DOHH2 (cell line): ENCODE data around the gene CAMK1G.

ENCODE experiments used
- H3F3A ChIP-seq: fragments of 200-600 bp; sonication (generic), shearing (Covaris generic); 2 replicates; pipeline ENCODE4 v1.6.0; 2016; ENCODE audit warnings: antibody characterized with exemption, mild to moderate bottlenecking; ENCODE audit not compliant: control insufficient read depth, insufficient read depth
- H3K27ac ChIP-seq: fragments of 200-600 bp; sonication (generic); 2 replicates; pipeline ENCODE4 v1.5.1; 2014; ENCODE audit warnings: low read depth, mild to moderate bottlenecking, low read length, moderate library complexity
- H3K27me3 ChIP-seq: fragments of 200-600 bp; sonication (generic); 2 replicates; pipeline ENCODE4 v1.6.1; 2014; ENCODE audit warnings: mild to moderate bottlenecking, low read length, mixed read lengths; ENCODE audit not compliant: control insufficient read depth
- H3K36me3 ChIP-seq: fragments of 200-600 bp; sonication (generic); 2 replicates; pipeline ENCODE4 v1.6.1; 2014; ENCODE audit warnings: mild to moderate bottlenecking, low read length, moderate library complexity, mixed read lengths; ENCODE audit not compliant: control insufficient read depth
- H3K4me1 ChIP-seq: fragments of 200-600 bp; sonication (generic); 2 replicates; pipeline ENCODE4 v1.6.1; 2014; ENCODE audit warnings: mild to moderate bottlenecking, low read length, mixed read lengths; ENCODE audit not compliant: control insufficient read depth
- H3K4me2 ChIP-seq: fragments of 200-600 bp; sonication (generic); 2 replicates; pipeline ENCODE4 v1.6.0; 2014; ENCODE audit warnings: mild to moderate bottlenecking, low read length, moderate library complexity
- H3K4me3 ChIP-seq: fragments of 200-600 bp; sonication (generic); 2 replicates; pipeline ENCODE4 v1.5.1; 2014; ENCODE audit warnings: mild to moderate bottlenecking, low read length, mixed read lengths
- H3K79me2 ChIP-seq: fragments of 200-600 bp; sonication (generic); 2 replicates; pipeline ENCODE4 v1.6.1; 2014; ENCODE audit warnings: mild to moderate bottlenecking, low read length, mixed read lengths; ENCODE audit not compliant: control insufficient read depth
- H3K9me2 ChIP-seq: fragments of 200-600 bp; sonication (generic); replicated peaks from 2 replicates; pipeline ENCODE4 v1.6.1; 2014; ENCODE audit warnings: mild to moderate bottlenecking, low read length, mixed read lengths; ENCODE audit not compliant: control insufficient read depth
- H3K9me3 ChIP-seq: fragments of 200-600 bp; sonication (generic); 2 replicates; pipeline ENCODE4 v1.6.1; 2014; ENCODE audit warnings: antibody characterized with exemption, low read length, mixed read lengths; ENCODE audit not compliant: control insufficient read depth, insufficient read depth
- H4K20me1 ChIP-seq: fragments of 200-600 bp; sonication (generic); 2 replicates; pipeline ENCODE4 v1.6.0; 2014; ENCODE audit warnings: low read depth, mild to moderate bottlenecking, antibody characterized with exemption, low read length, moderate library complexity; ENCODE audit not compliant: control insufficient read depth, insufficient read depth
- CTCF ChIP-seq: fragments of 200-600 bp; sonication (generic); IDR thresholded peaks from one replicate; pipeline ENCODE4 v1.5.1; 2014; ENCODE audit warnings: antibody characterized with exemption, mild to moderate bottlenecking, low read depth, low read length; ENCODE audit not compliant: poor library complexity, severe bottlenecking
- EZH2phosphoT487 ChIP-seq: fragments of 200-600 bp; sonication (generic); IDR thresholded peaks from 2 replicates; pipeline ENCODE4 v1.6.1; 2017; ENCODE audit warnings: borderline replicate concordance, mild to moderate bottlenecking, antibody characterized with exemption, low read length, moderate library complexity, mixed read lengths

Gene CAMK1G

GRCh38 chr1:209661071-209661470 is 77.6 kb downstream of the CAMK1G start:
- TF ChIP-seq CTCF (no peak), EZH2phosphoT487 (no peak)
- no peaks in the 10 kb centered on the region for H3K79me2 ChIP-seq
- no peaks in the 10 kb centered on the region for H3K36me3 ChIP-seq
- no peaks in the 10 kb centered on the region for H4K20me1 ChIP-seq
- no peak overlapping the region for H3K4me3 ChIP-seq
- H3K27ac ChIP-seq, result no peak overlapping the region
- H3K27me3 ChIP-seq, result no peaks in the 10 kb centered on the region
- no peaks in the 10 kb centered on the region for H3K9me3 ChIP-seq
- no peaks in the 10 kb centered on the region for H3K9me2 ChIP-seq
- no peak overlapping the region for H3K4me2 ChIP-seq
- no peaks in the 10 kb centered on the region for H3F3A ChIP-seq
- H3K4me1 ChIP-seq, result peaks cover 4% of the 10 kb centered on the region; the same call in 1 of the 2 replicates

DNA sequence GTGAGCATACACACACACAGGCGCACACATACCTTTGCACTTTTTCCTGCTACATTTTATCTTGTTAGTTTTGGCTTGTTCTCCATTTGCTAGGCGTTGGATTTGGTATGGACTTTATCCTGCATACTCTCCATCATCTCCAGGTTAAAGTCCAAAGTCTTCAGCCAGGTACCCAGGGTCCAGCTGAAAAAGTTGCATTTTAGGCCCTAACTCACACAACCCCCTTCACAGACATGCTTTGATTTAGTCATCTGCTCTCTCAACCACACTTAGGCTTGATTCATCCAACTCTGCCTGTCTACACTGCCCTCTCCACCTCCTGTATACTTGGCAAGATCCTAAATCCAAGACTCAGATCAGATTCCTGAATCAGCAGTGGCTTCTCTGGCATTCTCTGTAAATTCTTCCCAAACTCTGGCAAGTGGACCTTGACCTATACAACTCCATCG is 79.4 kb downstream of the CAMK1G start:
- Histone ChIP-seq H4K20me1 (no peaks in the 10 kb centered on the region), H3K4me2 (no peak overlapping the region), H3K79me2 (no peaks in the 10 kb centered on the region), H3K9me3 (no peaks in the 10 kb centered on the region), H3K9me2 (no peaks in the 10 kb centered on the region), H3K36me3 (no peaks in the 10 kb centered on the region), H3K27me3 (no peaks in the 10 kb centered on the region), H3F3A (no peaks in the 10 kb centered on the region), H3K4me1 (peaks cover 4% of the 10 kb centered on the region; the same call in 1 of the 2 replicates), H3K4me3 (no peak overlapping the region), H3K27ac (no peak overlapping the region)
- TF ChIP-seq EZH2phosphoT487 (no peak), CTCF (no peak)
